K562 (cell line): ENCODE results near the gene LRRC26. TPM values are rescaled to one million over a fixed set of nuclear protein-coding genes. Genes with fewer than 3 reads are reported as not detected.

Source experiments
- BACH1 ChIP-seq: fragments of 200-800 bp; sonication (Bioruptor generic); IDR thresholded peaks from 2 replicates; pipeline ENCODE4 v1.6.1; 2016; ENCODE audit warnings: missing genetic modification characterization, missing compliant biosample characterization
- CBX2 ChIP-seq: fragments of 200-600 bp; sonication (generic); IDR thresholded peaks from one replicate; pipeline ENCODE4 v1.6.1; 2012; ENCODE audit warnings: mild to moderate bottlenecking, low read length, inconsistent platforms; ENCODE audit not compliant: insufficient read depth, poor library complexity, severe bottlenecking
- CTCF ChIP-seq, 3 experiments: IDR thresholded peaks in 2 of 3; conservative IDR thresholded peaks in 1 of 3; 2 replicates each; pipeline ENCODE4 v1.5.1; 2011 to 2012; ENCODE audit warnings: low read length in 3 of 3, mild to moderate bottlenecking in 3 of 3, control low read depth in 2 of 3, improper control_type of control experiment in 1 of 3, inconsistent platforms in 1 of 3, low read depth in 1 of 3, mixed read lengths in 1 of 3, moderate library complexity in 1 of 3; ENCODE audit not compliant: insufficient read depth in 2 of 3
- ERF ChIP-seq: fragments of 450-650 bp; formaldehyde crosslinking; IDR thresholded peaks from 2 replicates; pipeline ENCODE4 v1.4.0; 2020; ENCODE audit warnings: mild to moderate bottlenecking, mixed read lengths
- ILK ChIP-seq: fragments of 450-650 bp; IDR thresholded peaks from 2 replicates; pipeline ENCODE4 v1.6.1; 2016; ENCODE audit warnings: missing genetic modification characterization, low read depth, mild to moderate bottlenecking, missing compliant biosample characterization, moderate library complexity, borderline replicate concordance
- NFXL1 ChIP-seq: fragments of 450-650 bp; formaldehyde crosslinking; IDR thresholded peaks from 2 replicates; pipeline ENCODE4 v1.4.0; 2021; ENCODE audit warnings: mild to moderate bottlenecking
- NUFIP1 ChIP-seq: fragments of 450-650 bp; IDR thresholded peaks from 2 replicates; pipeline ENCODE4 v1.6.1; 2018; ENCODE audit not compliant: partially characterized antibody
- PTBP1 ChIP-seq: fragments of 200-400 bp; formaldehyde crosslinking; IDR thresholded peaks from 2 replicates; pipeline ENCODE4 v1.6.1; 2017; ENCODE audit warnings: low read depth, low read length
- RBM34 ChIP-seq: fragments of 200-400 bp; formaldehyde crosslinking; IDR thresholded peaks from 2 replicates; pipeline ENCODE4 v1.6.1; 2018; ENCODE audit warnings: low read length, borderline replicate concordance; ENCODE audit not compliant: insufficient read depth
- SMAD3 ChIP-seq: fragments of 450-650 bp; formaldehyde crosslinking; conservative IDR thresholded peaks from 2 replicates; pipeline ENCODE4 v1.4.0; 2020; ENCODE audit warnings: mild to moderate bottlenecking
- SNIP1 ChIP-seq: fragments of 450-650 bp; IDR thresholded peaks from 2 replicates; pipeline ENCODE4 v1.7.1; 2017; ENCODE audit warnings: low read depth, mild to moderate bottlenecking
- SNRNP70 ChIP-seq: fragments of 200-400 bp; formaldehyde crosslinking; optimal IDR thresholded peaks from 2 replicates; pipeline ENCODE3; 2017; ENCODE audit warnings: low read depth, low read length
- ZBTB1 ChIP-seq: sonication (generic); formaldehyde crosslinking; IDR thresholded peaks from 2 replicates; pipeline ENCODE4 v1.8.1; 2023; ENCODE audit warnings: missing genetic modification reagents, low read depth, mild to moderate bottlenecking, borderline replicate concordance
- ZKSCAN1 ChIP-seq: fragments of 150-350 bp; IDR thresholded peaks from 2 replicates; pipeline ENCODE4 v1.6.1; 2016; ENCODE audit warnings: low read depth, low read length
- ZNF232 ChIP-seq: sonication (generic); formaldehyde crosslinking; IDR thresholded peaks from 2 replicates; pipeline ENCODE4 v1.8.0; 2022; ENCODE audit warnings: mild to moderate bottlenecking, missing genetic modification reagents
- ZNF408 ChIP-seq: fragments of 250-450 bp; sonication (Bioruptor Pico); IDR thresholded peaks from 2 replicates; pipeline ENCODE4 v1.4.0; 2020; ENCODE audit warnings: low read depth, mild to moderate bottlenecking, moderate library complexity
- ZNF41 ChIP-seq: fragments of 250-450 bp; sonication (Bioruptor Pico); conservative IDR thresholded peaks from 2 replicates; pipeline ENCODE4 v1.4.0; 2020; ENCODE audit warnings: mild to moderate bottlenecking
- ZNF551 ChIP-seq: fragments of 250-450 bp; sonication (Bioruptor Pico); IDR thresholded peaks from 2 replicates; pipeline ENCODE4 v1.5.0; 2021; ENCODE audit warnings: mild to moderate bottlenecking, moderate library complexity
- ZNF639 ChIP-seq, 2 experiments: fragments of 200-800 bp in 1 of 2; sonication (Bioruptor generic) in 1 of 2; sonication (generic) in 1 of 2; formaldehyde crosslinking in 1 of 2; IDR thresholded peaks in 1 of 2; conservative IDR thresholded peaks in 1 of 2; 2 replicates each; pipeline versions ENCODE4 v1.5.0 to v1.6.1; 2016 to 2020; ENCODE audit warnings: missing compliant biosample characterization in 1 of 2, missing genetic modification characterization in 1 of 2, missing genetic modification reagents in 1 of 2
- polyA plus RNA-seq, 8 experiments: library from polyadenylated mRNA; depleted of rRNA in 4 of 8; stranded (reverse) in 5 of 8; unstranded in 3 of 8; fragments of >200 nt; fragmentation: Nextera tagmentation in 2 of 8; fragmentation: Illumina TruSeq in 1 of 8; extraction: Ambion mirVana in 2 of 8; extraction: Trizol in 1 of 8; gene quantifications; 2 replicates each; pipeline versions ENCODE4 v1.2.1 to v1.2.3, GENCODE V29; 2011 to 2014; ENCODE audit warnings: inconsistent platforms in 1 of 8, missing spikeins in 1 of 8
- total RNA-seq, 7 experiments: library from RNA; depleted of rRNA in 6 of 7; stranded (reverse); fragments of >200 nt in 6 of 7; fragmentation: Illumina TruSeq in 2 of 7; extraction: Trizol in 2 of 7; gene quantifications; 2 replicates each; pipeline versions ENCODE4 v1.2.1 to v1.2.3, GENCODE V29; 2011 to 2021; ENCODE audit warnings: low replicate concordance in 1 of 7

LRRC26 gene
- total and polyA plus RNA-seq, 9 of the 15 experiments (the other 6 are each of a cell fraction or from before 2014, with no cell fraction given), result not detected

GRCh38 chr9:137127301-137128157, 42.3 kb downstream of the LRRC26 start (continued):
- TF ChIP-seq ZNF639 (CRISPR knock-in tag; conservative IDR thresholded peaks at IDR 0.05 in 1 of 2, IDR thresholded peaks at IDR 0.05 in 1 of 2), result peak in 1 of 2 experiments; percentile 39; a peak in 1 of 4 replicates
- TF ChIP-seq ZNF551 (CRISPR knock-in tag), result no peak
- no peak for TF ChIP-seq ZNF41 (CRISPR knock-in tag)
- no peak for TF ChIP-seq CBX2
- TF ChIP-seq CTCF (IDR thresholded peaks at IDR 0.05 in 2 of 3, conservative IDR thresholded peaks at IDR 0.05 in 1 of 3; ENCODE audit: insufficient read depth in 2 of 3, low read depth in 1 of 3, low read length in 3 of 3), result no peak
- peak; percentile 23; the same call in 1 of the 2 replicates for TF ChIP-seq SNIP1
- 0 out of 2 replicates have a peak, but pooled peaks have one; percentile 5 for TF ChIP-seq ZKSCAN1
- no peak for TF ChIP-seq ERF (CRISPR knock-in tag)
- TF ChIP-seq BACH1 (tag), result no peak
- TF ChIP-seq SNRNP70, result no peak
- TF ChIP-seq ZNF408 (CRISPR knock-in tag), result no peak
- no peak for TF ChIP-seq PTBP1
- no peak for TF ChIP-seq NUFIP1
- no peak for TF ChIP-seq RBM34
- TF ChIP-seq SMAD3 (CRISPR knock-in tag), result no peak
- no peak for TF ChIP-seq ZBTB1 (CRISPR knock-in tag)
- no peak for TF ChIP-seq ZNF232 (CRISPR knock-in tag)
- no peak for TF ChIP-seq NFXL1 (CRISPR knock-in tag)
- no peak for TF ChIP-seq ILK (tag)
- TF ChIP-seq, all 486 proteins: peak for 76
